C4-2B (cell line): Measurements from ENCODE around the gene RGS11.

Source experiments
- CTCF ChIP-seq: fragments of 450-650 bp; conservative IDR thresholded peaks from 2 replicates; pipeline ENCODE4 v1.5.1; 2017; ENCODE audit warnings: mild to moderate bottlenecking
- ZFX ChIP-seq: fragments of 450-650 bp; IDR thresholded peaks from 2 replicates; pipeline ENCODE4 v1.6.1; 2017

GRCh38 chr16:289395-289997, 13.8 kb upstream of the RGS11 start:
- no peak for TF ChIP-seq CTCF
- TF ChIP-seq ZFX: no peak
